ENCODE data around the gene SFTPB.
"Not testable (repeated sequence)": the region's sequence is repeated elsewhere in the genome, so short reads cannot be mapped to it uniquely, and the experiment has no call there.

SFTPB gene

DNA sequence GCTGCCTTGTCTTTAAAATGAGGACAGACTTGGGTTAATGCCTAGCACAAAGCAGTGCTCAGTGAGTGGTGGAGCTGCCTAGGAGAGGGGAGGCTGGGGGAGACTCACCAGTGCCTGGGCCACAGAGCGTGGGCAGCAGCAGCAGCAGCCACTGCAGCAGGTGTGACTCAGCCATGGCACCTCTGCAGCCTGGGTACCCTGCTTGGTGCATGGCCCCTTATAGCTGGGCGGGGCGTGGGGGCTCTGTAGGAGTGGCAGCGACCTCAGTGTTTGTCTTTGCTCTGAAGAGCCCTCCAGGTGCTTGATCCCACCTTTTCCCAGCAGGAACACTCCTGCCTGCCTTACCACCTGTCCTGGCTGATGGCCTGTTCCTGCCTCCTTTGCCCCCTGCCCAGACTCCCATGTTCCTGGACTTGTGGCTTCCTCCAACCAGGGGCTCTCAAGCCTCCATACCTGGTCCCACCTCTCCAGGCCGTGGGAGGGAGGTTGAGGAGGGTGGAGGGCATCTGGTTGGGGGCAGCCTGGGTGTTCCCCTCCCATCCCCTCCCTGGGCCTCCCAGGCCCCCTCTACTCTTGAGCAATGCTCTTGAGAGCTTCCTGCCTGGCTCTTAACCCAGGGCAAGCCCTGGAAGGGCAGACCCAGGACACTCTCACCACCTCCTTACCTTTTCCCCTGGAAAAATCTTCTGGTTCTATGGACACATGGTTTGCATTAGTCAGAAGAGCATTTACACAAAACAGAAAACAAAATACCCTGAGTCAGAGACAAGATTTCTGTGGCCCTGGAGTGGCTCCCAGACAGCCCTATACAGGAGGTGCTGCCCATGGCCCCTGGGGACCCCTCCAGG lies at the start of gene SFTPB:
Gene SFTPB, minus strand, starts transcription at position 191 of the 848 bp plus-strand sequence. Its CDS starts 16 bp downstream, at position 175.
- no peak for DNase-seq (ENCODE audit: low read depth)

DNA sequence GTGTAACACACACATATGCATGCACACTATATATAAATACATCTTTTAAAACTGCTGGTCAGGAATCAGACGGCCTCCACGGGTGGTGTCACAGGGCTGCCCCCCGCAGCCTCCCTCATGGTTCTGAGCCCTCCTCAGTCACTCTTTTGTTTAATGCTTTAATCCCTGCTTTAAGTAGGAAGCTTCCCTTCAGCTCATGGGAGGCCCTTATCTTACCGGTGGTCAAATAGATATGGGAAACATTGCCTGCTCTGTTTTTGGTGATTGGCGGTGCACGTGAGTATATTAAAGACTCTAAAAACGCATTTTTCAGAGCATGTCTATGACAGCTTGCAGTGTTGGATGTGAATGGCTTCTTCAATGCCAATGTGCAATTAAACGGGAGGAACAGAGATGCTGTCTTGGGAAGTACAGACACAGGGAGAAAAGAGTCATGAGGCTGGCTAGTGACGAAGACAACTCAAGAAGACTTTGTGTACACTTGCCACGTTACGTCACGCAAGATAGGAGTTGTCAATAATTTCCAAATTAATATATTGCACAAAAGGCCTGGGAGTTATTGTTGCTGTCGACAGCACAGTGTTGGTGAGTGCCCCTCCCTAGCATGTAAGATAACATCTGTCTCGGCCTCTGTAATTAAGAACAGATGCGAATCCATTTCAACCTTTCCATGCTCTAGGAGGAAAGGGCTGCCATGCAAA lies 49.5 kb upstream of the SFTPB start:
- DNase-seq (ENCODE audit: low read depth) = no peak

DNA sequence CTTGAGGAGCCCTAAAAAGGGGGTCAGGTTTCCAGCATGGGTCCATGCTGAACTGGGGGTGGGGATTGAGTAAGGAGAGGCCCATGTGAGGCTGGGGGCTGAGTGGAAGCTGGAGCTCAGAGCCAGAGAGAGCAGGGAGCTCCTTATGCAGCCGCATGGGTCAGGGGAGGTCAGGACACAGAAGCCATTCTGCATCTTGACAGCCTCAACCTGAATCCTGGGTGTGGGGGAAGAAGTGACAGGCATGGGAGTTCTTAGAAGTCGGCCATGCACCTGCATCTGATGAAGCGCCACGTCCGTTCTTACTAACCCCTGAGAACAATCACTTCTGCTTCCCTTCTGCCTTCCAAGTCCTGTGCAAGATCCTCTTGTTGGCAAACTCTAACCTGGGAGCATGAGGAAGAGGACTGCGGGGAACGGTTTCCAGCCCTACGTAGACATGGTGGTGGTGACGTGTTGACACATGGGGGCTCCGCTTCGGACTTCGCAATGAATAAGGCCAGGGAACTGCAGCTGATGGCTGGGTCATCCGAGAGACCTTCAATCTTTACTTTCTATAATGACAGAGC lies 48.4 kb upstream of the SFTPB start:
- DNase-seq (ENCODE audit: low read depth) = no peak

DNA sequence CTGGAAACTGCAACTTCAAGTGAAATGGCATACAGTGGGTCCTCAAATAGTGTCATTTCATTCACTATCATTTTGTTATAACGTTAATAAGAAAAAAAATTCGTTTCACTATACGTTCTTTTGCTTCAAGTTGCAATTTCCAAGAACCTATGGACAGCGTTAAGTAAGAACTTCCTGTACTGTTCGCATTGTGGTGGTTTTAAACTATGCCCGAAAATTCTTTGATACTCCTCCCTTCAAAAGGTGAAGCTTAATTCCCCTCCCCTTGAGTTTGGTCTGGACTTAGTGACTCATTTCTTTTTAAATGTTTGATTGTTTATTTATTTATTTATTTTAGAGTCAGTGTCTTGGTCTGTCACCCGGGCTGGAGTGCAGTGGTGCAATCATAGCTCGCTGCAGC lies 46.8 kb upstream of the SFTPB start:
- DNase-seq (ENCODE audit: low read depth) = no peak

DNA sequence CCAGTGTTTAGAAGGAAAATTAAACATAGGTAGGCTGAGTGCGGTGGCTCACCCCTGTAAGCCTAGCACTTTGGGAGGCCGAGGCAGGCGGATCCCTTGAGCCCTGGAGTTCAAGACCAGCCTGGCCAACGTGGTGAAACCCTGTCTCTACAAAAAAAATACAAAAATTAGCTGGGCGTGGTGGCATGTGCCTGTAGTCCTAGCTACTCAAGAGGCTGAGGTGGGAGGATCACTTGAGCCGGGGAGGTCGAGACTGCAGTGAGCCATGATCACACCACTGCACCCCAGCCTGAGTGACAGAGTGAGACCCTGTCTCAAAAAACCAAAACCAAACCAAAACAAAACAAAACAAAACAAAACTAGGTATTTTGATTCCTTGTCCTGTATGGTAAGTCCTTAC lies 46.4 kb upstream of the SFTPB start:
- DNase-seq (ENCODE audit: low read depth) = not testable (repeated sequence)

DNA sequence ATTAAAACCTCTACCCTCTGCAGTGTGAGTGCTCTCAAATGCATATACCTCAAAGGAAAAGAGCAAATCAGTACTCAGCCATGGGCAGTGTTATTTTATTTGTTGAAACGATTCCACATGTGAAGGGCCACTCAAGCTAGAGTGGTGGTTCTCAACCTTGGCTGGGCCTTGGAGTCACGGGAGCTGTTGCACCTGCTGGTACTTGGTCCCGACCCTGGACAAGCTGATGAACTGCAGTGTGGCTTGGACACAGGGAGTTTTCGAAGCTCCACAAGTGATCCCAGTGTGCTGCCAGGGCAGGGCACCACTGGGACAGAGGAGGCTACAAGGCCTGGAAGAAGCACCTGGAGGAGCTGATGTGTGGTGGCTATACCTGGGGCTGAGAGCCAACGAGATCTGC lies 45.8 kb upstream of the SFTPB start:
- DNase-seq (ENCODE audit: low read depth) = no peak

DNA sequence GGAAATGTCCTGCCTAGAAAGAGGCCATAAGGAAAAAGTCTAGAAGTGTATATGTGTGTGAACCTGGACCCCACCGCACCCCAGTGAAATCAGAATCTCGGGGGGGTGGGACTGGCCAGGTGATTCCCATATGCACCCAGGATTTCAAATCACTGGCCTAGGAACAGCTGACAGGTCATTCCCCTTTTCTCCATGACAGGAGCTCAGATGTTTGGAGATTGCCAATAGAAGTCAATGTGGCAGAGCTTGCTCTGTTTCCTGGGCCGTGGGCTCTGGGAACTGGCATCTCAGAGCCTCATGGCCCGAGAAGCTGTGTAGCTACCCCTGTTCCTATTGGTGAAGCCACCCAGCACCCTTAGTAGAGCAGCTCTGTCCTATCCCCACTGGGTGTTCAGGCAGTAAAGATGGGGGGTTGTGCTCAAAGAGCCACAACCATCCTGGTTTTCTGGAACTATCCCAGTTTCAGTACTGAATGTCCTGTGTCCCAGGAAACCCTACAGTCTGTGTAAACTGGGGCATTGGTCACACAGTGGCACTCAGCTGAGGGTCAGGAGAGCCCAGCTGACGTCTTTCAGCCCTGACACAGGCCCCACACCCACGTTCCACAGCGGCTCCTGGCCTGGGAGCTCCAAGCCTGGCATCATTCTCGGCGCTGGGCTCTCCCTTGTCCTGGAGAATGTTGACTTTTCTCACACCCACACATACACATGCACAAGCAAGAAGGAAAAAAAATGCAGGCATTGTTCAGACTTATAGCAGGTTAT lies 45.0 kb upstream of the SFTPB start:
- no peak for DNase-seq (ENCODE audit: low read depth)

DNA sequence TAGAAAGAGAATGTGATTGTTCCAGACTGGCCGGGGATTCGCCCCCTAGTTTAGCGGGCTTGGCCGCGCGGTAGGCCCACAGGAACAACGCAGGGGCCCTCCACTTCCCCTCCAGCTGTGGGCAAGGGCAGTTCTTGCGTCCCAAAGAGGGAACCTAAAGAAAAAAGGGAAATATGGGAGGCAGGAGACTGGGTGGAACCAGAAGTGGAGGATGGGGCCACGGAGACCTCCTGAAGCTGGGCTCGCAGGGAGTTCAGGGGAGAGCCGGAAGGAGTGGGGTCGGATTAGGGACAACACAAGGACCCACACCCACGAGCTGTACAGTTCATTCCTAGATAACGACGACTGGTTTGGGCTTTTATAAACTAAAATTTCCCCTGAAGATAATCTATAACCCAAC lies 44.3 kb upstream of the SFTPB start:
- DNase-seq (ENCODE audit: low read depth) = no peak

DNA sequence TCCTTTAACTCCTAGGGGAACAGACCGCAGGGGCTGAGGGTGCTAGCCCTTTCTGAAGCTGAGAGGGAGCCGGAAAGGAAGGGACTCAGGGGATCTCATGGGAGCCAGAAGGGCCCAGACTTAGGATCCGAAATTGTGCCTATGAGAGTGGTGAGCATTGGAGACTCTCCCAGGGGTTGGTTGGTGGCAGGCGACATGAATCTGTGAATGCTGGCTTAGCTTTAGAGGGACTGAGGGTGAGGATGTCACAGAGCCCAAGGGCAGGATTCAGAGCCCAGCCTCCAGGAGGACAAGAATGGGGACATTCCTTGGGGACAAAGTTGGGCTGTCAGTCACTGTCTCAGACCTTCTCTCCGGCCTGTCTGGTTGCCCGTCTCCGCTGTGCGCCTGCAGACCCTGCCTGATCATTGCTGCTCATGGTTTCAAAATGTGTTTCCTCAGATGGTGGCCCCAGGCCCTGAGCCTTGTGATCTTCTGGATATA lies 43.6 kb upstream of the SFTPB start:
- no peak for DNase-seq (ENCODE audit: low read depth)

DNA sequence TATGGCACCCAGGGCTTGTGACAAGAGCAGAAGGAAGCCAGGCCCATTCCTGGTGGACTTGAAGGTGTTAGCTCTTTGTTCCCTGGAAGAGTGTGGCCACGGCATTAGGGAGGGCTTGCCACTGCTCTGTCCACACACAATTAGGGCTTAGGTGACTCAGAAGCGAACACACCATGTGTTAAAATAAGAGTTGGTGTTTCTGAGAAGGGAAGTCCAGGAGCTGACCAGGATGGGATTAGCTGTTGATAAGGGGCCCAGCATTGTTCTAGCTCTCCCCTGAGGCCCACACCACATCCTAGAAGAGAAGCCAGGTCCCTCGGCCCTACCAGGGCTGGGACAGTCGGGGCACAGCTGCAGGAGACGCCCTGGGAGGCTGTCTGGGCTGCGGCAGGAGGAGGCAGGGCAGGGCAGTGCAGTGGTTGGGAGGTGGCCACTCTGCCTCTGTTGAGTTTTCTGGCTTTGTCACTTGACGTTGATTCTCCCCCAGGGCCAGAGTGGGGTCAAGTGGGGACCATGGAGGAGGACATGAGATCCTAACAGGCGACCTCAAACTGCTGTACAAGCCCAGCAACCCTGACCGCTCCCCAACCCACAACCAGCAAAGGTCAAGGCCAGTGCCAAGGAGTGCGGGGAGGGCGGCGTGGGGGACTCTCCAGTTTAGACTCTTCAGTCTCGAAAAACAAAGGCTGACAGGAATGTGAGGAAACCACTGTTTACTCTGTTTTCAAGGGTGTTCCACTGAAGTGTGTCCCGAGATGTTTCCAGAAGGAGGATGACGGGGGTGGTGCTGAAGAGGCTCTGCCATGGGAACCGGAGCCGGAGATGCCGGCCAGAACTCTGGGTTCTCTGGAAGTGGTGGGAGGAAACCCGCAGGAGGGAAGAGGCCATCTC lies 42.9 kb upstream of the SFTPB start:
- DNase-seq (ENCODE audit: low read depth) = no peak

DNA sequence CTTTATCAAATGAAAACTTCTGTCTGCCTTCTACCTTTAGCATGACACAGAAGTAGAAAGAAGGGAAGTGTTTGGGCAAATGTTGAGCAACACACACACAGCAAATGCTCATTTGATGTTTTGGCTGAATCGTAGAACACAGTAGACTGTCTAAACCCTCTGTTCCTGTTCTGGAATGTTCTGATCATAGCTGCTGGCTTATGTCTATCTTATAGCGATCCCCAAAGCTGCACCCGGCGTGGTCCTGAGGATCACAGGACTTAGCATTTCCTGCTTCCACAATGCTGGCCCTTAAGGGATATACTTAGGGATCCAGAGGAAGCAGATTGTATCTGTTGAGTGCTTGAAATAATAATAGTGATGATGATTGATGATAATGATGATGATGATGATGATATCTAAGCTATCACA lies 41.4 kb upstream of the SFTPB start:
- no peak for DNase-seq (ENCODE audit: low read depth)

DNA sequence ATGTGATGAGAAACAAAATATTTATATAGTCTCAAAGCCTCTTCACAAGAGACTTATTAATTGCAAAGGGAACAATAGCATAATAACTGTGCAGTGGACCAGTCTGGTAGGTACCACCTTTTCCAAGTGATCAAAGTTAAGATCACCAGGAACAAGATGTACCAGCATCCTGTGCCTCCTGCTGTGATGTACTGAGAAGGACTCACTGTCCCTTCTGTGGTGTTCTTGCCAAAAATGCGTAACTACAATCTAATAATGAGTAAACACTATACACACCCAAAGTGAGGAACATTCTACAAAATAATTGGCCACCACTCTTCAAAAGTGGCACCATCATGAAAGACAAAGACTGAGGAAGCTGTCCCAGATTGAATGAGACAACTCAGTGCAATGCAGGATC lies 40.6 kb upstream of the SFTPB start:
- DNase-seq (ENCODE audit: low read depth) = no peak

DNA sequence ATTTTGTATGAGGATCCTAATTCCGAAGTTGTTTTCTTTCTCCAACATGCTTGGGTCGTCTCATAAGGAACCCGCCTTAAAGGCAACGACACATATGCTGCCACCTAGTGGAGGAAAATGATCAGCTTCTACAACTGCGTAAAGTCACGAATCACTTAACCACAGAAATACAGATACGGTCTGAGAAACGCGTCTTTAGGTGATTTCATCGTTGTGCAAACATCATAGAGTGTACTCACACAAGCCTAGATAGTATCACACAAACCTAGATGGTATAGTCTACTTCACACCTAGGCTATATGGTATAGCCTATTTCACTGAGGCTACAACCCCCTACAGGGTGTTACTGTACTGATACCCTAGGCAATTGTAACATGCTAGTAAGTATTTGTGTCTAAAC lies 39.3 kb upstream of the SFTPB start:
- peak; percentile 88 for DNase-seq (ENCODE audit: low read depth)

DNA sequence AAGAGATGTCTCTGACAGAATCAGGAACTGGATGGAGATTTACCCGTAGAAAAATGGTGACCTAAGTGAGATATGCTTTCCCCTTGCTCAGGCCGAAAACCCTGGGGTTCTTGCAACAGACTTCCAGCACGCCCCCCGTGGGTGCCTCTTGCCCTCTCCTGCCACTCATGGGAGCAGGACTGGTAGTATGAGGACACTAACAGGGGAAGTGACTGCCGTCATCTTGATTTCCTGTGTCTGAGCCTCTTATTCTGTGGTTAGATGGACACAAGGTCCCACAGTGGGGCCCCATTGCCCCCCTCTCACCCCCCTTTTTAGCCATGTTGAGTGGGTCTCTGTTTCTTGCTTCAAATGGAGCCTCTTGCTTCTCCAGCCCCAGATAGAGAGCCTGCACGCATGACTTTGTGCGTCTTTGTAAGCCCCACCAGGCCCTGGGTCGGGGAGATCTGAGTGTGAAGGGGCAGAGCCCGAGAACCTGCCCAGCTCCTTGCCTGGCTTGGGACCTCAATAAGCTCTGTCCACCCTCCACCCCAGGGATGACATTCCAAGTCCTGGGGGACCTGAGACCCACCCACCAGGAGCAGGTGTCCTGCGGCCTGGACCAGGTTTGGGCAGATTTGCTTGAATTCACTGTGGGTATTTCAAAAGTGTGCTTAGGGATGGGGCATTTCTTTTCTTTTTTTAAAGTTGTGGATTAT lies 38.7 kb upstream of the SFTPB start:
- DNase-seq (ENCODE audit: low read depth) = no peak

DNA sequence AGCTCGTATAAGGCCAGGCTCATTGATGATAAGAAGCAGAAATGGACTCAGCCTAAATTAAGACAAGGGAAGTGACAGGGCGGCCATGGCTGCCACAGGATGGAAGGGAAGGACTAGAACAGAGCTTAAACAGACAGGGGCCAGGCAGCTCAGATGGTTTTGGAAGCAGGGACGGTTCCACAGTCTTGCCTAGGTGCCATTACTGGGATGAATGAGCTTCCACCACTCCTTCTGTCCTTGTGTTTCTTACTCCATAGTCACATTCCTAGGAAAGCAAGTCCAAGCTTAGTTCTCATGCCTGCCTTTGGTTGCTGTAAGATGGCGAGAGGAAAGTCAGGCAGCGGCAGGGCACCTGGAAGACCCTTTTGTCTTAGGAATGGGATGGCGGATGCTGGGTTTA lies 38.1 kb upstream of the SFTPB start:
- DNase-seq (ENCODE audit: low read depth) = no peak

DNA sequence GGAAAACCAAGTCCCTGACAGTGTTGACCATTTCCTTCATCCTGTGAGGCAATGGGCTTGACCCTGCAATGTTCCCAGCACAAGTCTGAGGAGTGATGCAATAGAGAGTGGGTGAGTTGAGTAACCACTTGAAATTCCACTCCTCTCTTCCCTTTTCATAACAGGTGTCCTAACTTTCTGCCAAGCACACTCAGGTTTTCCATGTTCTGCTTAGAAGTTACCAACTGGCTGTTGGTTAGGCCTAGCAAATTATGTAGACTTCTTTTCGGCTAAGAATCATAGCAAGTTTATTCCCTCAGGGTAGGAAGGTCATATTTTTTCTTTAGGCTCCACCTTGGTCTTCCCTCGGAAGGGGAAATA lies 37.7 kb upstream of the SFTPB start:
- peak; percentile 64 for DNase-seq (ENCODE audit: low read depth)

DNA sequence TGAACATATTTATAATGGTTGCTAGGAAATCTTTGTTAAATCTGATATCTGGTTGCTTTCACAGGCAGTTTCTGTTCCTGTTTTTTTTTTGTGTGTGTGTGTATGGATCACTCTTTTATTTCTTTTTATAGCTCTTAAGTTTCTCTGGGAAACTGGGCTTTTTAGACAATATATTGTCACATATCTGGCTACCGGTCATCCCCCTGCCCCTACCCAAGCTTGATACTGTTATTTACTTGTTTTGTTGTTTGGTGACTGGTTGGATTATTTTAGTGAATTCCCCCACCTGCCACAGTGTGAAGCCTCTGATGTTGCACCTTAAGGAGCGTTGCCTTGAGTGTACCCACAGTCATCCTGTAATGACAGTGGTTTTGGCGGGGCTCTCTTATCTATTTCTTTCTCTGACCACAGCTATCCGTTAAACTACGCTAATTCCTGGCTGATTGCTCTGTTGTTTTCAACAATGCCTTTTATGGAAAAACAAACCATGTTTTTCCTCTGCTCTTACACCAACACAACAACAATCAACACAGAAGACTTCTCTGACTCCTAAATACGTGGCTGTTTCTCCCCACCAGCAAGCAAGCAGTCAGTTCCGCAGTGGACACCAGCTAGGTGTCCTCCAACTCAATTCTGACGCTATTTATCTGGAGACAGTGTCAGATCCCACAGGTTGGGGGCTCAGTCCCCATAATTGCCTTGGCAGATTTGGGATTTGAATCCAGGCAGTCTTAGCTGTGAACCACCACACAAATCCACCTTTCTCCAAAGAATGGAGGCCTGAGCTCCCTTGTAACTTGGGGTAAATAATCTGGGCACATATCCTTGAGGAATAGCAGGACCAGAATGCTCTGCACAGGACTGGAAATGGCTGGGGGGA lies 37.0 kb upstream of the SFTPB start:
- no peak for DNase-seq (ENCODE audit: low read depth)

DNA sequence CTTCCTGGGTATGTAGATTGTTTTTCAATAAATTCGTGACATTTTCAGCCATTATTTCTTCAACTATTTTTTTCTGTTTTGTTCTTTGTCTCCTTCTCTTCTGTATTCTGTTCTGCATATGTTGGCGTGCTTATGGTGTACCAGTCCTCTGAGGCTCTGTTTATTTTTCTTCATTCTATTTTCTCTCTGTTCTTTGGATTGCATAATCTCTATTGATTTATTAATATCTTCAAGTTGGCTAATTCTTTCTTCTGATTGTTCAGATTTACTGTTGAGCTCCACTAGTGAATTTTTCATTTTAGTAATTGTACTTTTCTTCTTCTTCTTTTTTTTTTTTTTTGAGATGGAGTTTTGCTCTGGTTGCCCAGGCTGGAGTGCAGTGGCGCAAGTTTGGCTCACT lies 36.0 kb upstream of the SFTPB start:
- DNase-seq (ENCODE audit: low read depth) = no peak

DNA sequence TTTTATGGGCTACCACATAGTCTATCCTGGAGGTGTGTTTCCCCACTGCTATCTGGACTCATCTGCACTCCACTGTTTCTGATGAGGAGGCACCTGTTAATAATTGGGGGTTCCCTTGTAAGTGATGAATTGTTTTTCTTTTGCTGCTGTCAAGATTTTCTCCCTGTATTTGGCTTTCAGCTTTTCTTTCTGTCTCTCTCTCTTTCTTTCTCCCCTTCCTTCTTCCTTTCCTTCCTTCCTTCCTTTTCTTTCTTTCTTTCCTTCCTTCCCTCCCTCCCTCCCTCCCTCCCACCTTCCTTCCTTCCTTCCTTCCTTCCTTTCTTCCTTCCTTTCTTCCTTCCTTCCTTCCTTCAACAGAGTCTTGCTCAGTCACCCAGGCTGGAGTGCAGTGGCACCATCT lies 35.3 kb upstream of the SFTPB start:
- no peak for DNase-seq (ENCODE audit: low read depth)

DNA sequence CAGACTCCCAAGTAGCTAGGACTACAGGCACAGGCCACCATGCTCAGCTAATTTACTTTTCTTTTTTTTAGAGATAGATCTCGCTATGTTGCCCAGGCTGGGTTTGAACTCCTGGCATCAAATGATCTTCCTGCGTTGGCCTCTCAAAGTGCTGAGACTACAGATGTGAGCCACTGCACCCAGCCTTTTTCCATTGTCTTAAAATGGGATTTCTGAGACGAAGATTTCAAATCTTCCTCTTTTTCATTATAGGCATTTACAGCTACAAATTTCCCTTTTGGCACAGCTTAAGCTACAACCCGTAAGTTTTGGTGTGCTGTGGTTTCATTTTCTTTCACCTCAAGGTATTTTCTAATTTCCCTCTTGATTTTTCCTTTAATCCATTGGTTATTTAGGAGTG lies 34.8 kb upstream of the SFTPB start:
- DNase-seq (ENCODE audit: low read depth) = no peak
